Suppressor macrophage treated with lipopolysaccharide for 1 hour (primary cell): ENCODE results near the gene WNT7B.

ENCODE experiments used
- DNase-seq, 3 donors: peaks; one replicate each; pipeline ENCODE4 v3.0.0-alpha.2; 2020 to 2022

The WNT7B gene

GRCh38 chr22:45949258-45949870 lies 27.6 kb downstream of the WNT7B start:
- no peak for DNase-seq

GRCh38 chr22:45948081-45948648 lies 28.8 kb downstream of the WNT7B start:
- DNase-seq, result no peak

GRCh38 chr22:45946805-45947600 lies 30.0 kb downstream of the WNT7B start:
- no peak for DNase-seq

GRCh38 chr22:45945621-45946106 lies 31.3 kb downstream of the WNT7B start:
- DNase-seq, result no peak

- no peak for DNase-seq
These were observed 34.0 kb downstream of the WNT7B start for GRCh38 chr22:45942787-45943493.

- DNase-seq, result no peak
These were observed 34.6 kb downstream of the WNT7B start for GRCh38 chr22:45942344-45942743.

GRCh38 chr22:45938913-45939312 lies 38.0 kb downstream of the WNT7B start:
- no peak for DNase-seq

- DNase-seq, result no peak
These were observed 39.0 kb downstream of the WNT7B start for GRCh38 chr22:45937960-45938359.

- DNase-seq, result no peak
These were observed 41.4 kb downstream of the WNT7B start for GRCh38 chr22:45935573-45935972.

GRCh38 chr22:45934659-45935341 lies 42.2 kb downstream of the WNT7B start:
- DNase-seq, result peak in 2 of 3 donors; percentile 8 to 10

- DNase-seq, result no peak
These were observed 42.8 kb downstream of the WNT7B start for GRCh38 chr22:45934168-45934564.

GRCh38 chr22:45933506-45934167 lies 43.3 kb downstream of the WNT7B start:
- DNase-seq, result no peak

- no peak for DNase-seq
These were observed 44.9 kb downstream of the WNT7B start for GRCh38 chr22:45932071-45932470.

GRCh38 chr22:45931042-45931441 lies 45.9 kb downstream of the WNT7B start:
- no peak for DNase-seq

GRCh38 chr22:45930324-45930723 lies 46.6 kb downstream of the WNT7B start:
- no peak for DNase-seq

GRCh38 chr22:45929649-45930048 lies 47.3 kb downstream of the WNT7B start:
- no peak for DNase-seq

GRCh38 chr22:45928726-45929368 lies 48.1 kb downstream of the WNT7B start:
- no peak for DNase-seq

GRCh38 chr22:45927059-45927458 lies 49.9 kb downstream of the WNT7B start:
- DNase-seq, result no peak

GRCh38 chr22:45926433-45926832 lies 50.5 kb downstream of the WNT7B start:
- DNase-seq, result no peak

- no peak for DNase-seq
These were observed 51.1 kb downstream of the WNT7B start for GRCh38 chr22:45925811-45926351.

GRCh38 chr22:45923835-45924234 lies 53.1 kb downstream of the WNT7B start:
- no peak for DNase-seq
